SH-SY5Y (cell line): ENCODE data around the gene NPL.
A peak's percentile ranks its signal among the peaks of the same experiment; 100 is the strongest.

Experiments
- GATA2 ChIP-seq: IDR thresholded peaks from 2 replicates; pipeline ENCODE4 v1.6.1; 2011; ENCODE audit warnings: mild to moderate bottlenecking, low read depth, low read length
- GATA3 ChIP-seq: IDR thresholded peaks from 2 replicates; pipeline ENCODE4 v1.6.1; 2011; ENCODE audit warnings: low read depth, mild to moderate bottlenecking, low read length, moderate library complexity

NPL gene

DNA sequence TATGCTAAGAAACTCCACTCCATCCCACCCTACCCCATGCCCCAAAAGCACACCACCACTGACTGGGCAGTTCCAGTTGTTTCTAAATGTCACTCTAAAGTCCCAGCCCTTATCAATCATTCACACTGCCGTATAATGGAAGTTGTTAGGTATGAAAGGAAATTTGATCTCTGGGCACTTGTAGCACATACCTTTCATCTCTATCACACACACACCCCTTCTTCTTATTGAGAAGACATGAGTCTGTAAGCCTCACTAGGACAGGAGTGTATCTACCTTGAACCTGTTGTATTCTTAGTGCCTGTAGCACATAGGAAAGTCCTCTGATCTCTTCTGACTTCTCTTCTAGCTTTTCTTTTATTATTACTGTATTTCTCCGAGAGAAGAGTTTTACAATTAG is 27.3 kb downstream of the NPL start:
- TF ChIP-seq GATA2, result no peak
- TF ChIP-seq GATA3, result no peak

DNA sequence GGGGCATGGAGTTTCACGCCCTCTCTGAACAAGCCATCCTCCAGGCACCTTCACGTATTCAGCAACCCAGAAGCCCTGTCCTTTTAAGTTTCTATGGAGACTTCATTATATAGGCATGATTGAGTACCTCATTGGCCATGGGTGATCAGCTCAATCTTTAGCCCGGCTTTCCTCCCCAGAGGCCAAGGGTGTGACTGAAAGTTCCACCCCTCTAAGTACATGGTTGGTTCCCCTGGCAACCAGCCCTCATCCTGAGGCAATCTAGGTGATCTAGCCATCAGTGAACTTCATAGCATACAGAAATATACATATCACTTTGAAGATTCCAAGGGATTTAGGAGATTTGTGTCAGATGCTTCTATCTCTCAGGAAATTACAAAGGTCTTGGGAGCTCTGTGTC is 28.2 kb downstream of the NPL start:
- no peak for TF ChIP-seq GATA3
- no peak for TF ChIP-seq GATA2

DNA sequence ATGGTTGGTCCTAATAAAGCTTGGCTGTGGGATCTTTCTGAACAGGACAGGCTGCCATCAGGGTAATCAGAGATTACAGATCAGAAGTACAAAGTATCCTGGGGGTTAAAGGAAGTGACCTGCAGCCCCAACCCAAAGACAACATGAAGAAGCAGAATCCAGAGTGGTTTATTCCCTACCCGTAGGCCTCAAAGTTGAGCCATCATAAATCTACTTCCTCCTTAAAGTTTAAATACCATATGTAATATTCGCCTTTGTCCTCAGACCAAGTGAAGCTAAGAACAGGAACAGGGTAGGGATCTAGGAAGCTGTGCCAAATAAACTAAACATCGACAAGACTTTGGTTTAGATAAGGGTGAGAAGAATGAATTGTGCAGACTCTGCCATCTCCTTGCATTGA is 33.6 kb downstream of the NPL start:
- no peak for TF ChIP-seq GATA2

DNA sequence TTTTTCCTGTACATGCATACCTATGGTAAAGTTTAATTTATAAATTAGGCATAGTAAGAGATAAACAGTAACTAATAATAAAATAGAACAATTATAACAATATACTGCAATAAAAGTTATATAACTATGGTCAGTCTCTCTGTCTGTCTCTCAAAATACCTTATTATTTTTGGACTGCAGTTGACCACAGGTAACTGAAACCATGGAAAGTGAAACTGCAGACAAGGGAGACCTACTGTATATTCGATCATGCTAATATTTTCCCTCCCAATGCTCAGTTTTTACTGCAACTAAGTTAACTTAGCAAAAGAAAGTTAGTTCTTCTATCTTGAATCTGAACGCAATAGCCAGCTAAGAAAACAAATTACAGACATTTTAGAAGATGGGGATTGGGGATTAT is 37.3 kb downstream of the NPL start:
- no peak for TF ChIP-seq GATA2
- TF ChIP-seq GATA3, result no peak

DNA sequence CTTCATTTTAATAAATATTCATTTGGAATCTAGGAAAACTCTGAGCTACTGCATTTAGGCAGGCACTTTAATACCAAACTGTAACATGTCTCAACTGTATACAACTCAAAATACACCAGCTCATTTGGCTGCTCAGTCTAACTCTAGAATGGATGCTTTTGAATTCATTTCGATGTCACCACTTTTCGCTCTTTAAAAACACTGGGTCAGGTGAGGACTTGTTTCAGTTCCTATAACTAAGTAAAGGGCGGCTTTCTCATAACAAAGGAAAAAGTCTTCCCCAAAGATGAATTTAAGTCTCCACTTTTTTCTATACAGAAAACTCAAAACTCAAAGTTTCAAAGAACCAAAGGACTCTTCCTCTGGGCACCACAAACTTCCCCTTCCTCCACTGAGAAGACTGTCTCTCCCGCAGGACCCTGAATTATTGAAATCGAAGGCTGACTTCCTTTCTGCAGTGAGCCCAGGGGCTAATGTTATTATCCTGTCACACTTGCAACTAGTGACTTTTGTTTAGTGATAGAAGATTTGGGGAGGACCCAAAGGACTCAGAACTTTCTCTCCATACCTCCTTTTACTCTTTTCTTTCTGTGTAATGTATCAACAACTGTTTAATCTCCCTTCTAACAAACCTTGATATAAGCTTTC is 39.8 kb downstream of the NPL start:
- TF ChIP-seq GATA2, result no peak
- no peak for TF ChIP-seq GATA3

DNA sequence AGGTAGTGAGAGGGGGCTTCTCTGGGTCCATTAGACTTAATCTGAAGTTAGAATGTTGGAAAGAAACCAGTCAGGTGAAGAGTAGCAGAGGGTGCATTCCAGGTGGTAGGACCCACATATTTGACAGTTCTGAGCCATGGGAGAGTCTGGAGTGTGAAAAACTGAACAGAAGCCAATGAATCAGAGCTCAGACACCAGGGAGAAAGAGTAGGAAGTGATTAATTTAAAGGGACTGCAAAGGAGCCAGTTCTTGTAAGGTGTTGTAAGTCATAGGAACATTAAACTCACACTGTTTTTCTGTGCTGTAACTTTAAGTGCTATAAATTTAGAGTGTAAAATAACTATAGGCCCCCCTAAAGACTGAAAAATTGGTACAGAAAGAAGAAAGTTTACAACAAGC is 43.7 kb downstream of the NPL start:
- TF ChIP-seq GATA2 (no peak), GATA3 (no peak)

DNA sequence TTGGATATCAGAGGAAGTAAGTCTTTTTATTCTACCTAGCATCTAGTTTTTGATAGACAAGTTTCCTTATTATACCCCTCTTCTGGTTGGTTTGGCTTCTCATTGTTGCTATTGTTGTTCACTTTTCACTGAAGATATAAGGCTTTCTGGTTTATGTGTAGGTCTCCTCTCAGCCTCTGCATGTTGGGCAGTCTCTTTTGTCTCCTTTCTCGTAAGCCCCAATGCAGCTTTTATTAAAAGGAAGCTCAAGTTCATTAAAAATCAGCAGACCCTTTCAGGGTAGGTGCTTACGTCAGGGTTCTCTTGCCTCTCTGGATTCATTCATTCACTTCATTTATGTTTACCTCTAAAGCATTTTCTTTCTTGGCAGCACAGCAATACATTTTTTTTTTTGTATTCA is 44.8 kb downstream of the NPL start:
- TF ChIP-seq GATA3, result no peak
- no peak for TF ChIP-seq GATA2

DNA sequence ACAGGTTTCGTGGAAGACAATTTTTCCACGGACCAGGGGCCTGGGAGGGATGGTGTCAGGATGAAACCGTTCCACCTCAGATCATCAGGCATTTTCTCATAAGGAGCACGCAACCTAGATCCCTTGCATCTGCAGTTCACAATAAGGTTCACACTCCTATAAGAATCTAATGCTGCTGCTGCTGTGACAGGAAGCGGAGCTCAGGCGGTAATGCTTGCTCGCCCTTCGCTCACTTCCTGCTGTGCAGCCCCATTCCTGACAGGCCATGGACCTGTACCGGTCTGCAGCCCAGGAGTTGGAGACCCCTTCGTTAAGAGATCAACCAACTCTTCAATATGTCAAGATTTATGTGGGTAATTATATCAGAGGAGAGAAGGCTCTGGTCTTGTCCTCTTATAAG is 46.2 kb downstream of the NPL start:
- TF ChIP-seq GATA3 (no peak), GATA2 (no peak)

DNA sequence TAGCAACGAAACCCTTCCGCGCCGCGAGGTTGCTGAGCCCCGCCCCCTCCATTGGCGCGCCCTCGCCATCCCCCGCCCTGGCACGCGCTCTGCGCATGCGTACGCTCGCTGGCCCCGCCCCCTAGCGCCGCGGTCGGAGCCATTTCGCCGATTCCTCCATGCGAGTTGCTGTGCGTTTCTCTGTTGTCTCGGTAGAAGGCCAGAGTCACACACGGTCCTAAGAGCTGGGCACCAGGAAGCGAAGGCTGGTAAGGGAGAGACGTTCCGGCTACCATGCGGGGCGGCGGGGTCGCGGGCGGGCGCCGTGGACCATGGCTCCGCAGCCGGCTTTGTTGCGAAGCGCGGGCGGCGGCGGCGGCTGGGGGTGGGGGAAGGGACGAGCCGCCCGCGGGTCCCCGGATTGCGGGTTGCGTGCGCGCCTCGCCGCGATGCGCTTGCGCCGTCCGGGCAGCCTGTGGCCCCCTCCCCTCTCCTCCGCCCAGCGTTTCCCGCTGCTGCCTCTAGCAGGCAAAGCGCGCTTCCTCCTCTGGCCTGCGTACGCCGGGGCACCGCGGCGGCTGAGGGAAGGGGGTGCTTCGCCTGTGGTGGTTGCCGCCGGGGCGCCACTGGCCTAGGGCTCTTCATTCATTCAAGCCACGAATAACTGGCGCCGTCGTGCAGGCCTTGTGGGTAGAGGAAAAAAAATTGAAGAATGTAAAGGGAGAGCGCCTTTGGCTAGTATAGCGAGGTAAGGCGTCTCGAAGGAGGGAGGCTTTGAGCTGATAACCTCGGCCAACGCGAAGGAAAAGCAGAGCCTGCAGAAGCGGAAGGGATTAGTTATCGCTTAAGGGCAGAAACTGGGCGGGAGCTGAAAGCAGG is 49.9 kb downstream of the NPL start, which contains the start of gene DHX9:
Gene DHX9 (plus strand): TSS at position 139 of the 858 bp plus-strand sequence. CDS start 3,220 bp downstream, outside the sequence.
- TF ChIP-seq GATA3 (no peak), GATA2 (0 out of 2 replicates have a peak, but pooled peaks have one; percentile 10)

DNA sequence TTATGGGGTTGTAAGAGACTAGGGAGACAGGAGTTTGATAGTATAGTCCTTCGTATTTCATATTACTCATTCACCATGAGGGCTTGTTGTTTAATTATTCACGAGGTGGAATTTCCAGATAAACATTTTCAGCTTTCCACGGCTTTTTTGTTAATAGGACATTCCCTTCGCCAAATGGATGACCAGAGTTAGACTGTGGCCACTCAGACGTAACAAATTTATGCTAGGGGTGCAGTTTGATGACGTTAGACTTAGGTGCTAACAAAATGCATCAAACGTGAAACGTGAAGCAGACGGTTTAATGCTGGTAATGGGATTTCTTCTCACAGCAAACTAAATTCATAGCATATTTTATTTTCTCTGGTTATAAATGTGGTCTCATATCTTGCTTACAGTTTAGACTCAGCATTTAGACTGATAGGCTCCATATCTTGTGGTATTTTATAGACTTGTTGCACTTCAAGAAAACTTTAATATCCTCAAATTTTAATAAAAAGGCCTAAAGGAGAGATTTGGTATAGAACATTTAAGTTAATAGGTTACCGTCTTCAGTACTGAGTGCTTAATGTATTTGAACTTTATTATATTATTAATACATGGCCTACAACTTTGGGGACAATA is 51.9 kb downstream of the NPL start:
- TF ChIP-seq GATA3 (no peak), GATA2 (no peak)

DNA sequence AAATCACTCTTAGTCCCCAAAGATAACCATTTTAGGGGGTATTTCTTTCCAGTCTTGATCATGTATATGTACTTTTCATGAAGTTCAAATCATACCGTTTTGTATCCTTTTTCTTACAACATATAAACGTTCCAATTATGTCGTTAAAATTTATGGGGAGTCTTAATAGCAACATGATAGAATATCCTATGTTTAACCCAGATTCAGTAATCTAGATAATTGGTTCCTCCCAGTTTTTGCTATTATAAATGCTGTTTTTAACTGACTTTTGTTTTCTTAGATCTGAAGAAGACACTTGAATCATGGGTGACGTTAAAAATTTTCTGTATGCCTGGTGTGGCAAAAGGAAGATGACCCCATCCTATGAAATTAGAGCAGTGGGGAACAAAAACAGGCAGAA is 52.7 kb downstream of the NPL start:
- TF ChIP-seq GATA2 (no peak), GATA3 (no peak)

DNA sequence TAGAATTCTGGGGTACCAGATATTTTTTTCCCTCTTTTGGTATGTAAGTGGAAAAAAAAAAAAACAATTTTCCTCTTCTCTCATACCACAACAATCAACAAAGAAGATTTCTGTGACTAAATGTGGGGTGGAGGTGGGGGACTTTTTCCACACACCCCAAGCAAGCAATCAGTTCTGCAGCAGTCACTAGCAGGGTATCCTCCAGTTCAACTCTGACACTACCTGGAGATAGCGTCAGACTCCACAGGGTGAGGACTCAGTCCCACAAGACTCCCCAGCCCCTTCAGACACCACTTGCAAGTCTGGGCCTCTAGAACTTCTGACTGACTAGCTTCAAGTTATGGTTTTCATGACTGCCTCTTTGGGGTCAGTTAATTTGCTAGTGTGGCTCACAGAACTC is 55.8 kb downstream of the NPL start:
- TF ChIP-seq GATA2, result no peak
- no peak for TF ChIP-seq GATA3

DNA sequence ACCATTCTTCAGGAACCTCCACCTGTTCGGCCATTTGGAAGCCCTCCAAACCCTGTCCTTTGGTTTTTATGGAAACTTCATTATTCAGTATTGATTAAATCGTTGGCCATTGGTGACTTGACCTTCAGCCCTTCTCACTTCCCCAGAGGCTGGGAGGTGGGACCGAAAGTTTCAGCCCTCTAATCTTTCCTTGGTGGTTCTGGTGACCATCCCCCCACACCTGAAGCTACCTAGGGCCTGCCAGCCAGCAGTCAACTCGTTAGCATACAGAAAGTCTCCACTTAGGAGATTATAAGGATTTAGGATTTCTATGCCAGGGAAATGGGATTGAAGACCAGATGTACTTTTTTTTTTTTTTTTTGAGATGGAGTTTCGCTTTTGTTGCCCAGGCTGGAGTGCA is 56.3 kb downstream of the NPL start:
- no peak for TF ChIP-seq GATA3

DNA sequence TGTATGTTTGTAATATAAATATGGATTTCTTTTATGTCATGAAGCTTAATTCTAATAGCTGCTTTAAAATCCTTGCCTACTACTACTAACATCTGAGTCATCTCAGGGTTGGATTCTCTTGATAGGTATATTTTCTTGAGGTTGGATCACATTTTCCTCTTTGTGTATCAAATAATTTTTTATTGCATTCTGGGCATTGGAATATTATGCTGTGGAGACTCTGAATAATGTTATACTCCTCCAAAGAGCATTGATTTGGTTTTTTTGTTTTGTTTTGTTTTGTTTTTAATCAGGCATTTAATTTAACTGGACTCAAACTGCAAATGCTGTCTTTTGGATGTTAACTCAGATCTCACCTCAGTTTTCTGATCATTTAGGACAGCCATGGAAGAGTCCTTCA is 57.5 kb downstream of the NPL start:
- TF ChIP-seq GATA2 (no peak), GATA3 (no peak)

DNA sequence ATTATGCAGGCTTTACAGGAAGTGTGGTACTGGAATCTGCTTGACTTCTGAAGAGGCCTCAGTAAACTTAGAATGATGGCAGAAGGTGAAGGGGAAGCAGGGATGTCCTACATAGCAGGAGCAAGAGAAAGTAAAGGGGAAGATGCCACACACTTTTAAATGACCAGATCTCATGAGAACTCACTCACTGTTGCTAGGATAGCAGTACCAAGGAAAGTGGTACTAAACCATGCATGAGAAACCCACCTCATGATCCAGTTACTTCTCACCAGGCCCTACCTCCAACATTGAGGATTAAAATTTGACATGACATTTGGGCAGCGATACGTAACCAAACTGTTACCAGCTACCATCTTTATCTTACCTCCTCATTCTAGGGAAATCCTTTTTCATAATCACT is 59.2 kb downstream of the NPL start:
- TF ChIP-seq GATA3, result no peak
- TF ChIP-seq GATA2, result no peak

DNA sequence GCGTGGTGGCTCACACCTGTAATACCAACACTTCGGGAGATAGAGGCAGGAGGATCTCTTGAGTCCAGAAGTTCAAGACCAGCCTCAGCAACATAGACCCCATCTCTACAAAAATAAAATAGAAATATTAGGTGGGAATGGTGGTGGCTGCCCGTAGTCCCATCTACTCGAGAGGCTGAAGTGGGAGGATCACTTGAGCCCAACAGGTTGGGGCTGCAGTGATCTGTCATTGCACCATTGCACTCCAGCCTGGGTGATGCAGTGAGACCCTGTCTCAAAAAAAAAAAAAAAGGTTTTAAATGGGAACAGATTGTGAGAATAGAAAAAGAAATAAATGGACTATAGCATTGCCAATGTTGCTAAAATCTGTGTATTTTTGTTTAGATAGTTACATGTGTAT is 60.7 kb downstream of the NPL start:
- TF ChIP-seq GATA3, result no peak
- TF ChIP-seq GATA2, result no peak
